T-helper 1 cell treated with Interleukin-12 subunit alpha and Interleukin-12 subunit beta and Interleukin-4 antibody, amounts not matched to agents 30 μg/mL and 1 μg/mL, for 36 hours (primary cell): ENCODE measurements around the gene DDAH1.
"Not testable (repeated sequence)": the region's sequence is repeated elsewhere in the genome, so short reads cannot be mapped to it uniquely, and the experiment has no call there.

Source experiments
- H3K27ac Mint-ChIP-seq: one replicate; pipeline ENCODE4 v1.8.0; 2021; ENCODE audit warnings: mild to moderate bottlenecking, mixed read lengths
- H3K27me3 Mint-ChIP-seq: one replicate; pipeline ENCODE4 v1.8.0; 2021; ENCODE audit warnings: low read depth, mixed read lengths
- H3K36me3 Mint-ChIP-seq: one replicate; pipeline ENCODE4 v1.8.0; 2021; ENCODE audit warnings: low read depth, mixed read lengths
- H3K4me1 Mint-ChIP-seq: one replicate; pipeline ENCODE4 v1.8.0; 2021; ENCODE audit warnings: low read depth, mixed read lengths
- H3K4me3 Mint-ChIP-seq: one replicate; pipeline ENCODE4 v1.8.0; 2021; ENCODE audit warnings: mild to moderate bottlenecking, moderate library complexity, mixed read lengths
- H3K9me3 Mint-ChIP-seq: one replicate; pipeline ENCODE4 v1.8.0; 2021; ENCODE audit warnings: mixed read lengths

DDAH1 gene

GRCh38 chr1:85484264-85484663, 19.3 kb upstream of the DDAH1 start:
- no peak overlapping the region for H3K4me3 Mint-ChIP-seq
- no peaks in the 10 kb centered on the region for H3K36me3 Mint-ChIP-seq
- H3K4me1 Mint-ChIP-seq: no peaks in the 10 kb centered on the region
- H3K27ac Mint-ChIP-seq: no peak overlapping the region
- no peaks in the 10 kb centered on the region for H3K9me3 Mint-ChIP-seq
- H3K27me3 Mint-ChIP-seq: peaks cover 5% of the 10 kb centered on the region

- Mint-ChIP-seq H3K4me1 (no peaks in the 10 kb centered on the region), H3K4me3 (no peak overlapping the region), H3K27ac (no peak overlapping the region), H3K36me3 (no peaks in the 10 kb centered on the region), H3K9me3 (no peaks in the 10 kb centered on the region), H3K27me3 (peaks cover 6% of the 10 kb centered on the region)
Observed at GRCh38 chr1:85481688-85482087, 16.7 kb upstream of the DDAH1 start.

GRCh38 chr1:85480566-85480965, 15.6 kb upstream of the DDAH1 start:
- Mint-ChIP-seq H3K9me3 (no peaks in the 10 kb centered on the region), H3K27me3 (peaks cover 3% of the 10 kb centered on the region), H3K27ac (no peak overlapping the region), H3K4me3 (no peak overlapping the region), H3K36me3 (no peaks in the 10 kb centered on the region), H3K4me1 (no peaks in the 10 kb centered on the region)

- Mint-ChIP-seq H3K27me3 (peaks cover 3% of the 10 kb centered on the region), H3K27ac (no peak overlapping the region), H3K4me1 (no peaks in the 10 kb centered on the region), H3K36me3 (no peaks in the 10 kb centered on the region), H3K4me3 (no peak overlapping the region), H3K9me3 (no peaks in the 10 kb centered on the region)
Observed at GRCh38 chr1:85479491-85479890, 14.5 kb upstream of the DDAH1 start.

- H3K27me3 Mint-ChIP-seq: peaks cover 9% of the 10 kb centered on the region
- no peaks in the 10 kb centered on the region for H3K4me1 Mint-ChIP-seq
- no peaks in the 10 kb centered on the region for H3K9me3 Mint-ChIP-seq
- H3K27ac Mint-ChIP-seq: no peak overlapping the region
- no peaks in the 10 kb centered on the region for H3K36me3 Mint-ChIP-seq
- H3K4me3 Mint-ChIP-seq: no peak overlapping the region
Observed at GRCh38 chr1:85478366-85478765, 13.4 kb upstream of the DDAH1 start.

GRCh38 chr1:85475055-85475454, 10.1 kb upstream of the DDAH1 start:
- no peaks in the 10 kb centered on the region for H3K9me3 Mint-ChIP-seq
- no peaks in the 10 kb centered on the region for H3K36me3 Mint-ChIP-seq
- no peak overlapping the region for H3K27ac Mint-ChIP-seq
- H3K4me1 Mint-ChIP-seq: no peaks in the 10 kb centered on the region
- H3K27me3 Mint-ChIP-seq: peaks cover 9% of the 10 kb centered on the region
- no peak overlapping the region for H3K4me3 Mint-ChIP-seq

GRCh38 chr1:85473390-85473789, 8.4 kb upstream of the DDAH1 start:
- no peak overlapping the region for H3K4me3 Mint-ChIP-seq
- H3K27ac Mint-ChIP-seq: no peak overlapping the region
- H3K9me3 Mint-ChIP-seq: no peaks in the 10 kb centered on the region
- H3K36me3 Mint-ChIP-seq: no peaks in the 10 kb centered on the region
- no peaks in the 10 kb centered on the region for H3K4me1 Mint-ChIP-seq
- H3K27me3 Mint-ChIP-seq: peaks cover 14% of the 10 kb centered on the region

GRCh38 chr1:85471558-85471957, 6.6 kb upstream of the DDAH1 start:
- Mint-ChIP-seq H3K9me3 (no peaks in the 10 kb centered on the region), H3K4me3 (no peak overlapping the region), H3K36me3 (no peaks in the 10 kb centered on the region), H3K27ac (no peak overlapping the region), H3K4me1 (no peaks in the 10 kb centered on the region), H3K27me3 (peaks cover 21% of the 10 kb centered on the region)

GRCh38 chr1:85470130-85470529, 5.2 kb upstream of the DDAH1 start:
- not testable (repeated sequence) for H3K4me1 Mint-ChIP-seq, H3K36me3 Mint-ChIP-seq, H3K4me3 Mint-ChIP-seq, H3K9me3 Mint-ChIP-seq, H3K27ac Mint-ChIP-seq
- H3K27me3 Mint-ChIP-seq: peaks cover 31% of the 10 kb centered on the region

- no peaks in the 10 kb centered on the region for H3K4me1 Mint-ChIP-seq
- peaks cover 40% of the 10 kb centered on the region for H3K27me3 Mint-ChIP-seq
Observed at GRCh38 chr1:85467929-85468540, 3.1 kb upstream of the DDAH1 start.

GRCh38 chr1:85467036-85467435, 2.1 kb upstream of the DDAH1 start:
- H3K36me3 Mint-ChIP-seq: no peaks in the 10 kb centered on the region
- H3K27me3 Mint-ChIP-seq: peaks cover 50% of the 10 kb centered on the region

More at GRCh38 chr1:85467929-85468540, 3.1 kb upstream of the DDAH1 start:
- Mint-ChIP-seq H3K36me3 (no peaks in the 10 kb centered on the region), H3K9me3 (no peaks in the 10 kb centered on the region), H3K27ac (no peak overlapping the region), H3K4me3 (no peak overlapping the region)

GRCh38 chr1:85465786-85466134, 801 bp upstream of the DDAH1 start:
- H3K27ac Mint-ChIP-seq: no peak overlapping the region
- H3K4me1 Mint-ChIP-seq: no peaks in the 10 kb centered on the region
- H3K4me3 Mint-ChIP-seq: peak overlapping the region; percentile 1
- peaks cover 60% of the 10 kb centered on the region for H3K27me3 Mint-ChIP-seq
- H3K36me3 Mint-ChIP-seq: no peaks in the 10 kb centered on the region
- no peaks in the 10 kb centered on the region for H3K9me3 Mint-ChIP-seq

More at GRCh38 chr1:85467036-85467435, 2.1 kb upstream of the DDAH1 start:
- H3K4me1 Mint-ChIP-seq: no peaks in the 10 kb centered on the region
- H3K9me3 Mint-ChIP-seq: no peaks in the 10 kb centered on the region
- no peak overlapping the region for H3K27ac Mint-ChIP-seq
- no peak overlapping the region for H3K4me3 Mint-ChIP-seq

GRCh38 chr1:85464497-85465098, 361 bp downstream of the DDAH1 start:
- Mint-ChIP-seq H3K27ac (no peak overlapping the region), H3K36me3 (no peaks in the 10 kb centered on the region), H3K9me3 (no peaks in the 10 kb centered on the region), H3K4me1 (no peaks in the 10 kb centered on the region), H3K4me3 (no peak overlapping the region), H3K27me3 (peaks cover 60% of the 10 kb centered on the region)

- Mint-ChIP-seq H3K36me3 (no peaks in the 10 kb centered on the region), H3K4me1 (no peaks in the 10 kb centered on the region), H3K9me3 (no peaks in the 10 kb centered on the region), H3K4me3 (no peak overlapping the region), H3K27me3 (peaks cover 60% of the 10 kb centered on the region), H3K27ac (no peak overlapping the region)
Observed at GRCh38 chr1:85463731-85464496, 1.0 kb downstream of the DDAH1 start.
